C4-2B (cell line): ENCODE results near the gene CLEC1A.

Source experiments
- CTCF ChIP-seq: fragments of 450-650 bp; conservative IDR thresholded peaks from 2 replicates; pipeline ENCODE4 v1.5.1; 2017; ENCODE audit warnings: mild to moderate bottlenecking
- ZFX ChIP-seq: fragments of 450-650 bp; IDR thresholded peaks from 2 replicates; pipeline ENCODE4 v1.6.1; 2017

DNA sequence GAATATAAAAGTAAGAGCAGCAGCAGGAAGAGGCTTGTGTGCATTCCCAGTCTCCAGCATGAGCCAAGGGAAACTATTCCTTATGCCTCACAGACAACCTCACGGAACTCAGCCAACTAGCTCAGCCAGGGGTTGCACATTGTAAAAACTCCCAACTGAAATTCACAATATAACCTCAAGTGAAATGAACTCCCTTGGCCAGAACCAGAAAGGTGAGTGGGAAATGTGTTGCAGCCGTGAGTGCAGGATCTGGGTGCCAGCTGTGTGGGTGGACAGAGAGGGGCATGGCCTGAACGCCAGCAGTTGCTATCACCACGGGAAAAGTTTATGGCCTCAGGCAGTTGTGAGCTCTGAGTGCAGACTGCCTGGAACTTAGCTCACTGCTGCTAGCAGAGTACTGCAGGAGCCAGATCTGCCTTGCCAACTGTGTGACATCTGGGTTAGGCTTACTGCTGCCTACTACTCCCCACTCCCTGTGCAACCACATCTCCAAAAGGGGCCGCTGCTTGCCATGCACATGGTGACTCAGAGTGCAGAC lies 2.3 kb upstream of the CLEC1A start:
- TF ChIP-seq CTCF (no peak), ZFX (no peak)
